ENCODE results near the gene C1orf35. TPM values are rescaled to one million over a fixed set of nuclear protein-coding genes. Genes with fewer than 3 reads are reported as not detected.

Gene C1orf35
- total and polyA plus RNA-seq, 9 of the 15 experiments (the other 6 are each of a cell fraction or from before 2014, with no cell fraction given): 3.2 to 48.7 (median 12.5) TPM

DNA sequence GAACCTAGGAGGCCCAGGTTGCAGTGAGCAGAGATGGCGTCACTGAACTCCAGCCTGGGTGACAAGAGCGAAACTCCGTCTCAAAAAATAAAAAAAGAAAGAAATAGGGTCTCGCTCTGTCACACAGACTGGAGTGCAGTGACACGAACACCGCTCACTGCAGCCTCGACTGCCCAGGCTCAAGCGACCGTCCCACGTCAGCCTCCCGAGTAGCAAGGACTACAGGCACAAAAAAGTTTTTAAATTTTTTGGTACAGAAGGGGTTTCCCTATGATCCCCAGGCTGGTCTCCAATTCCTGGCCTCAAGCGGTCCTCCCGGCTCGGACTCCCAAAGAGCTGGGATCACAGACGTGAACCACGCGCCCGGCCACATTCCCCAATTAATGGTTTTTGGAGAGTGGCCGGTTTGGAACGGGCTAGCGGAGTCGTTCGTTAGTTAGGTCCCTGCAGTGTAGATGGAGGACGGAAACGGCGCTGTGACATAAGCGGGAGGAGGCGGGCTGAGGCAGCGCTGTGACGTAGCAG, 36.3 kb upstream of the C1orf35 start (continued):
- TF ChIP-seq, protein P1, sequence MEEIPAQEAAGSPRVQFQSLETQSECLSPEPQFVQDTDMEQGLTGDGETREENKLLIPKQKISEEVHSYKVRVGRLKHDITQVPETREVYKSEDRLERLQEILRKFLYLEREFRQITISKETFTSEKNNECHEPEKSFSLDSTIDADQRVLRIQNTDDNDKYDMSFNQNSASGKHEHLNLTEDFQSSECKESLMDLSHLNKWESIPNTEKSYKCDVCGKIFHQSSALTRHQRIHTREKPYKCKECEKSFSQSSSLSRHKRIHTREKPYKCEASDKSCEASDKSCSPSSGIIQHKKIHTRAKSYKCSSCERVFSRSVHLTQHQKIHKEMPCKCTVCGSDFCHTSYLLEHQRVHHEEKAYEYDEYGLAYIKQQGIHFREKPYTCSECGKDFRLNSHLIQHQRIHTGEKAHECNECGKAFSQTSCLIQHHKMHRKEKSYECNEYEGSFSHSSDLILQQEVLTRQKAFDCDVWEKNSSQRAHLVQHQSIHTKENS (CRISPR knock-in tag; IDR thresholded peaks at IDR 0.05): no peak
- TF ChIP-seq, protein P2, sequence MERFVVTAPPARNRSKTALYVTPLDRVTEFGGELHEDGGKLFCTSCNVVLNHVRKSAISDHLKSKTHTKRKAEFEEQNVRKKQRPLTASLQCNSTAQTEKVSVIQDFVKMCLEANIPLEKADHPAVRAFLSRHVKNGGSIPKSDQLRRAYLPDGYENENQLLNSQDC (CRISPR knock-in tag; IDR thresholded peaks at IDR 0.05): no peak
- TF ChIP-seq ZFX (CRISPR knock-in tag; IDR thresholded peaks at IDR 0.05): no peak; the same call in 1 of the 2 replicates
- no peak; the same call in 1 of the 2 replicates for TF ChIP-seq CHD2 (IDR thresholded peaks at IDR 0.05; ENCODE audit: low read depth, low read length)
- no peak for TF ChIP-seq ZNF764 (CRISPR knock-in tag; IDR thresholded peaks at IDR 0.05; ENCODE audit: low read depth)
- TF ChIP-seq ESRRB (CRISPR knock-in tag; IDR thresholded peaks at IDR 0.05; ENCODE audit: borderline replicate concordance): no peak
- TF ChIP-seq, protein P3, sequence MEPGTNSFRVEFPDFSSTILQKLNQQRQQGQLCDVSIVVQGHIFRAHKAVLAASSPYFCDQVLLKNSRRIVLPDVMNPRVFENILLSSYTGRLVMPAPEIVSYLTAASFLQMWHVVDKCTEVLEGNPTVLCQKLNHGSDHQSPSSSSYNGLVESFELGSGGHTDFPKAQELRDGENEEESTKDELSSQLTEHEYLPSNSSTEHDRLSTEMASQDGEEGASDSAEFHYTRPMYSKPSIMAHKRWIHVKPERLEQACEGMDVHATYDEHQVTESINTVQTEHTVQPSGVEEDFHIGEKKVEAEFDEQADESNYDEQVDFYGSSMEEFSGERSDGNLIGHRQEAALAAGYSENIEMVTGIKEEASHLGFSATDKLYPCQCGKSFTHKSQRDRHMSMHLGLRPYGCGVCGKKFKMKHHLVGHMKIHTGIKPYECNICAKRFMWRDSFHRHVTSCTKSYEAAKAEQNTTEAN (CRISPR knock-in tag; IDR thresholded peaks at IDR 0.05): no peak
- TF ChIP-seq POLR2G (IDR thresholded peaks at IDR 0.05; ENCODE audit: low read depth, low read length): no peak
- TF ChIP-seq STAG1 (CRISPR knock-in tag; IDR thresholded peaks at IDR 0.05; ENCODE audit: borderline replicate concordance): no peak
- TF ChIP-seq KLF16 (IDR thresholded peaks at IDR 0.05): no peak
- peak in 1 of 2 experiments; percentile 31; a peak in 2 of 4 replicates for TF ChIP-seq RAD21 (CRISPR knock-in tag; conservative IDR thresholded peaks at IDR 0.05 in 1 of 2, IDR thresholded peaks at IDR 0.05 in 1 of 2)
- TF ChIP-seq RFX1 (IDR thresholded peaks at IDR 0.05): no peak
- TF ChIP-seq GABPB2 (CRISPR knock-in tag; conservative IDR thresholded peaks at IDR 0.05): no peak
- TF ChIP-seq, protein P4, sequence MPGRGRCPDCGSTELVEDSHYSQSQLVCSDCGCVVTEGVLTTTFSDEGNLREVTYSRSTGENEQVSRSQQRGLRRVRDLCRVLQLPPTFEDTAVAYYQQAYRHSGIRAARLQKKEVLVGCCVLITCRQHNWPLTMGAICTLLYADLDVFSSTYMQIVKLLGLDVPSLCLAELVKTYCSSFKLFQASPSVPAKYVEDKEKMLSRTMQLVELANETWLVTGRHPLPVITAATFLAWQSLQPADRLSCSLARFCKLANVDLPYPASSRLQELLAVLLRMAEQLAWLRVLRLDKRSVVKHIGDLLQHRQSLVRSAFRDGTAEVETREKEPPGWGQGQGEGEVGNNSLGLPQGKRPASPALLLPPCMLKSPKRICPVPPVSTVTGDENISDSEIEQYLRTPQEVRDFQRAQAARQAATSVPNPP (IDR thresholded peaks at IDR 0.05; ENCODE audit: borderline replicate concordance, insufficient read depth, insufficient read length): no peak
- TF ChIP-seq, protein P5, sequence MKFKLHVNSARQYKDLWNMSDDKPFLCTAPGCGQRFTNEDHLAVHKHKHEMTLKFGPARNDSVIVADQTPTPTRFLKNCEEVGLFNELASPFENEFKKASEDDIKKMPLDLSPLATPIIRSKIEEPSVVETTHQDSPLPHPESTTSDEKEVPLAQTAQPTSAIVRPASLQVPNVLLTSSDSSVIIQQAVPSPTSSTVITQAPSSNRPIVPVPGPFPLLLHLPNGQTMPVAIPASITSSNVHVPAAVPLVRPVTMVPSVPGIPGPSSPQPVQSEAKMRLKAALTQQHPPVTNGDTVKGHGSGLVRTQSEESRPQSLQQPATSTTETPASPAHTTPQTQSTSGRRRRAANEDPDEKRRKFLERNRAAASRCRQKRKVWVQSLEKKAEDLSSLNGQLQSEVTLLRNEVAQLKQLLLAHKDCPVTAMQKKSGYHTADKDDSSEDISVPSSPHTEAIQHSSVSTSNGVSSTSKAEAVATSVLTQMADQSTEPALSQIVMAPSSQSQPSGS (CRISPR knock-in tag; IDR thresholded peaks at IDR 0.05): no peak
- TF ChIP-seq, protein P6, sequence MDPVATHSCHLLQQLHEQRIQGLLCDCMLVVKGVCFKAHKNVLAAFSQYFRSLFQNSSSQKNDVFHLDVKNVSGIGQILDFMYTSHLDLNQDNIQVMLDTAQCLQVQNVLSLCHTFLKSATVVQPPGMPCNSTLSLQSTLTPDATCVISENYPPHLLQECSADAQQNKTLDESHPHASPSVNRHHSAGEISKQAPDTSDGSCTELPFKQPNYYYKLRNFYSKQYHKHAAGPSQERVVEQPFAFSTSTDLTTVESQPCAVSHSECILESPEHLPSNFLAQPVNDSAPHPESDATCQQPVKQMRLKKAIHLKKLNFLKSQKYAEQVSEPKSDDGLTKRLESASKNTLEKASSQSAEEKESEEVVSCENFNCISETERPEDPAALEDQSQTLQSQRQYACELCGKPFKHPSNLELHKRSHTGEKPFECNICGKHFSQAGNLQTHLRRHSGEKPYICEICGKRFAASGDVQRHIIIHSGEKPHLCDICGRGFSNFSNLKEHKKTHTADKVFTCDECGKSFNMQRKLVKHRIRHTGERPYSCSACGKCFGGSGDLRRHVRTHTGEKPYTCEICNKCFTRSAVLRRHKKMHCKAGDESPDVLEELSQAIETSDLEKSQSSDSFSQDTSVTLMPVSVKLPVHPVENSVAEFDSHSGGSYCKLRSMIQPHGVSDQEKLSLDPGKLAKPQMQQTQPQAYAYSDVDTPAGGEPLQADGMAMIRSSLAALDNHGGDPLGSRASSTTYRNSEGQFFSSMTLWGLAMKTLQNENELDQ (CRISPR knock-in tag; IDR thresholded peaks at IDR 0.05; ENCODE audit: borderline replicate concordance): no peak
- TF ChIP-seq, protein P7, sequence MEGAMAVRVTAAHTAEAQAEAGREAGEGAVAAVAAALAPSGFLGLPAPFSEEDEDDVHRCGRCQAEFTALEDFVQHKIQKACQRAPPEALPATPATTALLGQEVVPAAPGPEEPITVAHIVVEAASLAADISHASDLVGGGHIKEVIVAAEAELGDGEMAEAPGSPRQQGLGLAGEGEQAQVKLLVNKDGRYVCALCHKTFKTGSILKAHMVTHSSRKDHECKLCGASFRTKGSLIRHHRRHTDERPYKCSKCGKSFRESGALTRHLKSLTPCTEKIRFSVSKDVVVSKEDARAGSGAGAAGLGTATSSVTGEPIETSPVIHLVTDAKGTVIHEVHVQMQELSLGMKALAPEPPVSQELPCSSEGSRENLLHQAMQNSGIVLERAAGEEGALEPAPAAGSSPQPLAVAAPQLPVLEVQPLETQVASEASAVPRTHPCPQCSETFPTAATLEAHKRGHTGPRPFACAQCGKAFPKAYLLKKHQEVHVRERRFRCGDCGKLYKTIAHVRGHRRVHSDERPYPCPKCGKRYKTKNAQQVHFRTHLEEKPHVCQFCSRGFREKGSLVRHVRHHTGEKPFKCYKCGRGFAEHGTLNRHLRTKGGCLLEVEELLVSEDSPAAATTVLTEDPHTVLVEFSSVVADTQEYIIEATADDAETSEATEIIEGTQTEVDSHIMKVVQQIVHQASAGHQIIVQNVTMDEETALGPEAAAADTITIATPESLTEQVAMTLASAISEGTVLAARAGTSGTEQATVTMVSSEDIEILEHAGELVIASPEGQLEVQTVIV (CRISPR knock-in tag; IDR thresholded peaks at IDR 0.05; ENCODE audit: borderline replicate concordance): no peak
